ENCODE measurements around the gene DRG2. TPM values are rescaled to one million over a fixed set of nuclear protein-coding genes. Genes with fewer than 3 reads are reported as not detected.

The DRG2 gene
- total and polyA plus RNA-seq, 9 donors: 22.9 to 30.7 (median 25.8) TPM

GRCh38 chr17:18043491-18043890 is 44.3 kb upstream of the DRG2 start:
- no peaks in the 10 kb centered on the region for H3K9me3 ChIP-seq (replicated peaks; ENCODE audit: control insufficient read depth, low read depth, low read length)
- no peaks in the 10 kb centered on the region for H3K27me3 ChIP-seq (ENCODE audit: control insufficient read depth, insufficient read depth, low read length)
- H3K36me3 ChIP-seq (ENCODE audit: control insufficient read depth, insufficient read depth, low read length): peaks cover 16% of the 10 kb centered on the region
- H3K4me1 ChIP-seq (ENCODE audit: control insufficient read depth, insufficient read depth, low read length): peaks cover 14% of the 10 kb centered on the region
- 71% methylated on average over 1 of the region's 1 CpG for WGBS (ENCODE audit: insufficient coverage)
- no peak for DNase-seq
- no peak overlapping the region for H3K27ac ChIP-seq (ENCODE audit: low read length)
- no peak overlapping the region for H3K4me3 ChIP-seq (ENCODE audit: low read length)

GRCh38 chr17:18044609-18045008 is 43.1 kb upstream of the DRG2 start:
- WGBS (ENCODE audit: insufficient coverage): 93% methylated on average over 3 of the region's 3 CpGs
- no peak overlapping the region for H3K27ac ChIP-seq (ENCODE audit: low read length)
- peaks cover 16% of the 10 kb centered on the region for H3K36me3 ChIP-seq (ENCODE audit: control insufficient read depth, insufficient read depth, low read length)
- H3K27me3 ChIP-seq (ENCODE audit: control insufficient read depth, insufficient read depth, low read length): no peaks in the 10 kb centered on the region
- no peak for DNase-seq
- H3K4me1 ChIP-seq (ENCODE audit: control insufficient read depth, insufficient read depth, low read length): peaks cover 12% of the 10 kb centered on the region
- H3K9me3 ChIP-seq (replicated peaks; ENCODE audit: control insufficient read depth, low read depth, low read length): no peaks in the 10 kb centered on the region
- no peak overlapping the region for H3K4me3 ChIP-seq (ENCODE audit: low read length)

- Histone ChIP-seq H3K36me3 (ENCODE audit: control insufficient read depth, insufficient read depth, low read length) (peaks cover 21% of the 10 kb centered on the region), H3K4me3 (ENCODE audit: low read length) (no peak overlapping the region), H3K4me1 (ENCODE audit: control insufficient read depth, insufficient read depth, low read length) (peaks cover 2% of the 10 kb centered on the region), H3K27me3 (ENCODE audit: control insufficient read depth, insufficient read depth, low read length) (no peaks in the 10 kb centered on the region), H3K9me3 (replicated peaks; ENCODE audit: control insufficient read depth, low read depth, low read length) (no peaks in the 10 kb centered on the region), H3K27ac (ENCODE audit: low read length) (no peak overlapping the region)
- no peak for DNase-seq
- no CpG with 5 or more reads among the region's 3 CpGs for WGBS (ENCODE audit: insufficient coverage)
These were observed 41.9 kb upstream of the DRG2 start for GRCh38 chr17:18045691-18046350.

- no peak for DNase-seq
- H3K4me1 ChIP-seq (ENCODE audit: control insufficient read depth, insufficient read depth, low read length): no peaks in the 10 kb centered on the region
- 89% methylated on average over 3 of the region's 6 CpGs for WGBS (ENCODE audit: insufficient coverage)
- H3K9me3 ChIP-seq (replicated peaks; ENCODE audit: control insufficient read depth, low read depth, low read length): no peaks in the 10 kb centered on the region
- H3K27me3 ChIP-seq (ENCODE audit: control insufficient read depth, insufficient read depth, low read length): no peaks in the 10 kb centered on the region
- no peak overlapping the region for H3K4me3 ChIP-seq (ENCODE audit: low read length)
- H3K27ac ChIP-seq (ENCODE audit: low read length): no peak overlapping the region
- peaks cover 40% of the 10 kb centered on the region for H3K36me3 ChIP-seq (ENCODE audit: control insufficient read depth, insufficient read depth, low read length)
These were observed 32.2 kb upstream of the DRG2 start for GRCh38 chr17:18055597-18055996.

GRCh38 chr17:18056214-18056613 is 31.5 kb upstream of the DRG2 start:
- WGBS (ENCODE audit: insufficient coverage): 92% methylated on average over 2 of the region's 3 CpGs
- Histone ChIP-seq H3K4me1 (ENCODE audit: control insufficient read depth, insufficient read depth, low read length) (no peaks in the 10 kb centered on the region), H3K27me3 (ENCODE audit: control insufficient read depth, insufficient read depth, low read length) (no peaks in the 10 kb centered on the region), H3K27ac (ENCODE audit: low read length) (no peak overlapping the region), H3K9me3 (replicated peaks; ENCODE audit: control insufficient read depth, low read depth, low read length) (no peaks in the 10 kb centered on the region), H3K36me3 (ENCODE audit: control insufficient read depth, insufficient read depth, low read length) (peaks cover 42% of the 10 kb centered on the region), H3K4me3 (ENCODE audit: low read length) (no peak overlapping the region)
- no peak for DNase-seq

- Histone ChIP-seq H3K27ac (ENCODE audit: low read length) (no peak overlapping the region), H3K27me3 (ENCODE audit: control insufficient read depth, insufficient read depth, low read length) (no peaks in the 10 kb centered on the region), H3K4me3 (ENCODE audit: low read length) (no peak overlapping the region), H3K4me1 (ENCODE audit: control insufficient read depth, insufficient read depth, low read length) (no peaks in the 10 kb centered on the region), H3K36me3 (ENCODE audit: control insufficient read depth, insufficient read depth, low read length) (peaks cover 52% of the 10 kb centered on the region), H3K9me3 (replicated peaks; ENCODE audit: control insufficient read depth, low read depth, low read length) (no peaks in the 10 kb centered on the region)
- WGBS (ENCODE audit: insufficient coverage): 92% methylated on average over 5 of the region's 5 CpGs
- no peak for DNase-seq
These were observed 28.5 kb upstream of the DRG2 start for GRCh38 chr17:18059283-18059682.

GRCh38 chr17:18064053-18064452 is 23.7 kb upstream of the DRG2 start:
- Histone ChIP-seq H3K4me1 (ENCODE audit: control insufficient read depth, insufficient read depth, low read length) (no peaks in the 10 kb centered on the region), H3K4me3 (ENCODE audit: low read length) (no peak overlapping the region), H3K27ac (ENCODE audit: low read length) (no peak overlapping the region), H3K36me3 (ENCODE audit: control insufficient read depth, insufficient read depth, low read length) (peaks cover 42% of the 10 kb centered on the region), H3K27me3 (ENCODE audit: control insufficient read depth, insufficient read depth, low read length) (no peaks in the 10 kb centered on the region), H3K9me3 (replicated peaks; ENCODE audit: control insufficient read depth, low read depth, low read length) (no peaks in the 10 kb centered on the region)
- DNase-seq: no peak
- no CpG with 5 or more reads among the region's 2 CpGs for WGBS (ENCODE audit: insufficient coverage)

GRCh38 chr17:18065546-18065945 is 22.2 kb upstream of the DRG2 start:
- Histone ChIP-seq H3K36me3 (ENCODE audit: control insufficient read depth, insufficient read depth, low read length) (peaks cover 35% of the 10 kb centered on the region), H3K9me3 (replicated peaks; ENCODE audit: control insufficient read depth, low read depth, low read length) (no peaks in the 10 kb centered on the region), H3K4me3 (ENCODE audit: low read length) (no peak overlapping the region), H3K27ac (ENCODE audit: low read length) (no peak overlapping the region), H3K27me3 (ENCODE audit: control insufficient read depth, insufficient read depth, low read length) (no peaks in the 10 kb centered on the region), H3K4me1 (ENCODE audit: control insufficient read depth, insufficient read depth, low read length) (no peaks in the 10 kb centered on the region)
- no peak for DNase-seq
- 94% methylated on average over 10 of the region's 11 CpGs for whole genome bisulfite sequencing (ENCODE audit: insufficient coverage)

- Histone ChIP-seq H3K36me3 (ENCODE audit: control insufficient read depth, insufficient read depth, low read length) (peaks cover 27% of the 10 kb centered on the region), H3K27ac (ENCODE audit: low read length) (no peak overlapping the region)
- 100% methylated on average over 1 of the region's 4 CpGs for WGBS (ENCODE audit: insufficient coverage)
These were observed 20.9 kb upstream of the DRG2 start for GRCh38 chr17:18066866-18067265.

GRCh38 chr17:18069101-18069500 is 18.6 kb upstream of the DRG2 start:
- WGBS (ENCODE audit: insufficient coverage): no CpG with 5 or more reads among the region's 2 CpGs
- Histone ChIP-seq H3K4me3 (ENCODE audit: low read length) (no peak overlapping the region), H3K27ac (ENCODE audit: low read length) (no peak overlapping the region), H3K27me3 (ENCODE audit: control insufficient read depth, insufficient read depth, low read length) (peaks cover 2% of the 10 kb centered on the region), H3K36me3 (ENCODE audit: control insufficient read depth, insufficient read depth, low read length) (peaks cover 15% of the 10 kb centered on the region), H3K9me3 (replicated peaks; ENCODE audit: control insufficient read depth, low read depth, low read length) (no peaks in the 10 kb centered on the region), H3K4me1 (ENCODE audit: control insufficient read depth, insufficient read depth, low read length) (peaks cover 4% of the 10 kb centered on the region)
- no peak for DNase-seq

More at GRCh38 chr17:18066866-18067265, 20.9 kb upstream of the DRG2 start:
- H3K4me1 ChIP-seq (ENCODE audit: control insufficient read depth, insufficient read depth, low read length): peaks cover 4% of the 10 kb centered on the region
- no peaks in the 10 kb centered on the region for H3K9me3 ChIP-seq (replicated peaks; ENCODE audit: control insufficient read depth, low read depth, low read length)
- peaks cover 2% of the 10 kb centered on the region for H3K27me3 ChIP-seq (ENCODE audit: control insufficient read depth, insufficient read depth, low read length)
- no peak overlapping the region for H3K4me3 ChIP-seq (ENCODE audit: low read length)
- DNase-seq: no peak

All from muscle of leg (tissue), 11 donors.